Activated CD4-positive, CD25-positive, alpha-beta regulatory T cell (primary cell): Measurements from ENCODE around the gene SLC1A2.

Source experiments
- DNase-seq, 4 experiments: peaks; one replicate each; lab custom pipeline; 2025; lab: John Stamatoyannopoulos, UW

The SLC1A2 gene

GRCh38 chr11:35413598-35413997 is 5.8 kb downstream of the SLC1A2 start:
- DNase-seq = no peak

- DNase-seq = no peak
Measured at GRCh38 chr11:35412285-35412684, 7.1 kb downstream of the SLC1A2 start.

- no peak for DNase-seq
Measured at GRCh38 chr11:35407041-35407440, 12.3 kb downstream of the SLC1A2 start.

GRCh38 chr11:35404388-35404775 is 15.0 kb downstream of the SLC1A2 start:
- peak in 1 of 4 experiments; percentile 7 for DNase-seq

DNA sequence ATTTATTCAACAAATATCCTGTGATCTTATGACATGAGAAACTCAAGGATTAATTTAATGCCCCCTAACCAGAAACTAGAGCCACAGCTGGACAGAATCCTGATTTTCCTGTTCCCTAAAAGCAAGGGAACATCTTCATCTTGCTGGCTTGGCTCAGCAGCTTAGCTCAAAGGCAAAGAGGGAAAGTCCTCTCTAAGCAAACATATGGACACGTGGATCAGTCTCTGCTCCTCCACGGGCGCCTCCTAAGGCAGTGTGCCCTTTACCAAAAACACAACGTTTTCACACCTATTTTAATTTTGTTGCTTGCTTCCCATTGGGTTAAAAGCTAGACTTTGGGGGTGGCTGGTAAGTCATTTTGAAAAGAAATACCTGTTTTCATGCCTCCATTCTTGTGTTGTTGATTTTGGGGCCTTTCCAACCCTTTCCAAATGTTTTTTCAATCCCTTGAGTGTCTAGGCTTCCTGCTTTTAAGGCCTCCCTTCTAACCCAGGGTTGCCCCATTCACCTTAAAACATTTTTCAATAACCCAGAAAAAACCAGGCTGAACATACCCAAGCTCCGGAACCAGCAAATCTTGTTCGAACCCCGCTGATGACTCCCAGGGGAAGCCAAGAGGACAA is 15.5 kb downstream of the SLC1A2 start:
- no peak for DNase-seq

GRCh38 chr11:35402751-35403660 is 16.4 kb downstream of the SLC1A2 start:
- DNase-seq = no peak

DNA sequence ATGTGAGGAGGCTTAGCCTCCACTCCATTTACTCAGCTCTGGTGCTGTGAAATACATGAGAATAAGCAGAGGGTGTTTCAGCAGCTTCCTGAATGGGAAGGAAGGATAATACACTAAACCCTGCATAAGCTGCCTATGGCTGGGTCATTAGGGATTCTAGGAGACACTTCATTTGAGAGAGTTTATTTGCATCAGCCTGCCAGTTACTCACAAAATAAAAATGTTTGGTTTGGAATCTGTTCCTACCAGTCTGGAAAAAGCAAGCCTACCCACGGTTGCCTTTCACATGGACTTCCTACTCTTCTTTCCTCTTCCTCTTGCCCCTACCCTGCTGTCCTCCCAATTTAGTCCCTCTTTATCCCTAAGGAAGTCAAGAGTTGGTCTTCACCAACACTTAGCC is 20.5 kb downstream of the SLC1A2 start:
- no peak for DNase-seq

- DNase-seq = no peak
Measured at GRCh38 chr11:35394941-35395340, 24.4 kb downstream of the SLC1A2 start.

- DNase-seq = no peak
Measured at GRCh38 chr11:35393098-35393497, 26.3 kb downstream of the SLC1A2 start.

GRCh38 chr11:35391922-35392688 is 27.3 kb downstream of the SLC1A2 start:
- DNase-seq = peak; percentile 70 to 82 (median 76)

DNA sequence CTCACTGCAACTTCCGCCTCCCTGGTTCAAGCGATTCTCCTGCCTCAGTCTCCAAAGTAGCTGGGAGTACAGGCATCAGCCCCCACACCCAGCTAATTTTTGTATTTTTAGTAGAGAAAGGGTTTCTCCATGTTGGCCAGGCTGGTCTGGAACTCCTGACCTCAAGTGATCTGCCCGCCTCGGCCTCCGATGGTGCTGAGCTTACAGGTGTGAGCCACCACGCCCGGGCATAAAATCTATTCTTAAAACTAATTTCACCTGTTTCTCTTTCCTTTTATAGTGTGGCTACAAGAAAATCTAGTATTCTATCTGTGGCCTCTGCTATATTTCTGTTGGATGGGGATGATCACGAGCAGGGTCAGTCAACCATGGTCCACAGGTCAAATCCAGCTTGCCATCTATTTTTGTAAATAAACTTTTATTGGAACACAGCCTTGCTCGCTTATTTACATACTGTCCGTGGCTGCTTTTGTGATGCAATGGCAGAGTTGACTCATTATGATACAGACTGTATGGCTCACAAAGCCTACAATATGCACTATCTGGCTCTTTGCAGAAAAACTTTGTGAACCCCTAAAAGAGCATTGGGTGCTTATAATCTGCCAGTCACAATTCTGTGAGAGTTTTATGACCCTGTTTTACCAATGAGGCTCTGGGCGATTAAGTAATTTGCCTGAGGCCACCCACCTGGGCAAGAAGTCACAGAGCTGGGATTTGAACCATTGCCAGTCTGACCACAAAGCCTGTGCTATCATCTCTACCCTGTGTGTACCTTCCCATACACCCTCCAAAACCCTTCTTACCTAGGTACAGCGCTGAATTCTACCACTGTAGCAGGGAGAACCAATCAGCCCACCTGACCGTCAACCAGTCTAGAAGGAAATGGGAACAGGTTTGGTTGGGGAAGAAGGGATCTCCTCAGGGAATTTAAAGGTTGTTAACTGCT is 28.3 kb downstream of the SLC1A2 start:
- DNase-seq = no peak

DNA sequence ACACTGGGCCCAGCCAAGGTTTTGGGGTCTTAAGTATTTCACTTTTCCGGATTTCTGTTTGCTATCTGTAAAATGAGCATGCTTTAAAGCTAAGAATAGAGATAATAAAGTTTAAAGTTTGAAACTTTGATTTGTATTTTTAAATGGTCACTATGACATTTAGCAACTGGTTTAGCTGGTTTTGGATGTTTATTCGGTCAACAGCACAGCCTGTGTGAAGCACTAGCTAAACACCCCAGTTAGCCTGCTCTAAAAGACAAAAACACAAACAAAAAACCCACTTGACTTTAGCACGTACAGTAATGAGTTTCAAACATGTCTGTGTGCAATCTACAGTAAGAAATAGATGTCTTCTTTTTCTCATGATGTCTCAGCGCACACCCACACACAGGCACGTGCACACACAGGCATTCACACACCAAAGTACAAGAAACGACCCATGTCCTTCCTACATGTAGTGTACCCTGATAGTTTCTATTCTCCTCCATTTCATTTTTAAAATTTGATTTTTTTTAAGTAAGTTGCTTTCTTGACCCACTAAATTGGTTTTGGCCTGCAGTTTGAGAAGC is 29.4 kb downstream of the SLC1A2 start:
- DNase-seq = no peak

DNA sequence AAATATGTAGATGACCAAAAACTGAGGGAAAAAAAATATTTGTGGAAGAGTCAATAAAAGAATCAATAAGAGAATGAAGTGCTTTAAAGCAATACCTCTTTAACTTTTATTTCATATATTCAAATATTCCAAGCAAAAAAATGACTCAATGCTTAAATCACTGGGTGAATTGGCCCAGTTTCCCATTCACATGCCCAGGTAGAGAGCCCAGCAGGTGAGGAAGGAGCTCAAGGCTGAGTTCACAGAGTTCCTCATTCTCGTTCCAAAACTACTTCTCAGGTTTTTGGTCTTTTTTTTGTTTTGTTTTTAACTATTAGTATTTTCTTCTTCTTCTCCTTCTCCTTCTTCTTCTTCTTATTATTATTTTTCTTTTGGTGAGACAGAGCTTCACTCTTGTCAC is 30.2 kb downstream of the SLC1A2 start:
- DNase-seq = no peak

- no peak for DNase-seq
Measured at GRCh38 chr11:35388061-35388460, 31.3 kb downstream of the SLC1A2 start.

GRCh38 chr11:35387111-35387982 is 32.0 kb downstream of the SLC1A2 start:
- DNase-seq = no peak

DNA sequence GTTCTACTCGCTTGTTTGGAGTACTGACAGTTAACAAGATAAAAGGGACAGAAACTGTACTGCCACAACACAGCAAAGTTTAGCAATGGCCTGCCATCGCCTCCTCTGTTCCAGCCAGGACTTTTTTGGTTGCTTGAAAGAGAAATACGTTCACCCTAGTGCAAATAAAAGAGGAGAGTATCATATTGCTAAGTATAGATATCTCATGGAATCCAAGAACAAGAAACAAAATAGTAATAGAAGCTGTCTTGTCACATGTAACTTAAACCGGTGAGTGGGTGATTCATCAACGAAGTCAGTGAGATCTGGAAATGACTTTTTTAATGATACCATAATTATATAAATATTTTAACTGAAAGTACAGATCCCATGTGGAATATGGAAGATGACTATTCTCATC is 35.4 kb downstream of the SLC1A2 start:
- DNase-seq = no peak

DNA sequence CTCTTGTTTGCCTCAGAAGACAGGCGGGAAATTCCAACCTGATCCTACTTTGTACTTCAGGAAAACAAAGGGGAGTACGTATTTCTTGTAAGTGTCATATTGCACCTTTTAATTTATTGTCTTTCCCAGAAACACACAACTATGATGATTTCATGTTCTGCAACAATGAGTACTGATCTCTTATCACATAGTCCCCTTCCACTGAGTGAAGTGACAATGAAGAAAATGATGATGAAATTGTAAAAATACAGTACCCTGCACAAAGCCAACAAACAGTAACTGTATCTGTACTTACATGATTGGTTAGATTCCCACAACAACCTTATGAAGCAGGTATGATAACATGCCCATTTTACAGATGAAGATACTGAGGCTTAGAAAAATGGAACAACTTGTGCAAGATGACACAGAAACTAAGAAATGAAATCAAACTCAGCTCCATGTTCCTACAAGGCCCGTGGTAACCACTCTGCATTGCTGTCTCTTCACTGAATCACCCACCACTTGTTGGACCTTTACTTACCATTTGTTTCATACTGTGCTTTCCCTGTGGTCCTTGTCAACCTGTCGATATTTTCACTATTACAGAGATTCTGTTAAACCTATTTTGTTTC is 37.5 kb downstream of the SLC1A2 start:
- no peak for DNase-seq

DNA sequence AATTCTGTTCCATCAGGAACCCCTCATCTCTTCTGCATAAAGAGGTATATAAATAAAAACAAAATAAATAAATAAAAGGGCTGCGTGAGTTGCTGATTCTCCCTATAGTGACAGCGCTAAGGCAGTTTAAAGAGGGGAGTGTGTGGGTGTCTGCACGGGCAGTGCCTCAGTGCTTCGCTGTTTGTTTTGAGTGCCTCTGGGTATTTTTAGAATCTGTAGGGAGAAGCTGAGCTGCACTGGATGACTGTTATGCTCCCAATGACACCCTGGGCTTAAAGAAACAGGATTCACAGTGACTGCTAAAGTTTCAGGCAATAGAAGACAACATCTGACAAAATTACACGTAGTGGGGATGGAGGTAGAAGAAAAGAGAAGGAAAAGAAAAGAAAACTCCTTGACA is 38.8 kb downstream of the SLC1A2 start:
- no peak for DNase-seq

DNA sequence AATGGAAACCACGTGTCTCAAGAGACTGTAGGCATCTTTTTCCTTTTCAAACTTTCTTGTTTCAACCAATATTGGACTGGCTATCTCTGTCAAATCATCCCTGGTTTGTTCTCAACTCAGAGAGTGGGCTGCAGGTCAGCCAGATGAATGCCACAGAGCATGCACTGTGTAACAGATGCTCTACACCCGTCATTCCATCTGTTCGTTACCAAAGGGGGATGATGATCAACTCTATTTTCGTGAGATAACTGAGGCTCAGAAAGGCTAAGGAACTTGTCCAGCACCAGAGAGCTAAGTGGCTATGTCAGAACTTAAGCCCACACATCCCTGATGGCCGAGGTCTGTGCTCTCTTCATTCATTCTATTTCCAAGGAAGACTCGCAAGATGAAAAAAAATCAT is 42.1 kb downstream of the SLC1A2 start:
- DNase-seq = no peak

GRCh38 chr11:35376613-35377012 is 42.7 kb downstream of the SLC1A2 start:
- no peak for DNase-seq
